G401 (cell line): Measurements from ENCODE around the gene HDGFL2. TPM values are rescaled to one million over a fixed set of nuclear protein-coding genes. Genes with fewer than 3 reads are reported as not detected.

Experiments
- DNase-seq: peaks from one replicate; pipeline ENCODE4 v3.0.0-alpha.2; 2015; ENCODE audit warnings: low spot score
- in situ Hi-C: cut with HindIII; loops from 2 replicates; pipeline ENCODE4 v1.10.0; 2016; ENCODE audit warnings: low sequenced_read_pairs, mixed read lengths
- total RNA-seq: library from RNA; depleted of rRNA; stranded (reverse); fragments of >200 nt; shearing (Covaris generic); gene quantifications from 2 replicates; pipeline ENCODE4 v1.2.3, GENCODE V29; 2014

Gene HDGFL2
- total RNA-seq, 1 experiment from 2014 or later = 106 TPM

DNA sequence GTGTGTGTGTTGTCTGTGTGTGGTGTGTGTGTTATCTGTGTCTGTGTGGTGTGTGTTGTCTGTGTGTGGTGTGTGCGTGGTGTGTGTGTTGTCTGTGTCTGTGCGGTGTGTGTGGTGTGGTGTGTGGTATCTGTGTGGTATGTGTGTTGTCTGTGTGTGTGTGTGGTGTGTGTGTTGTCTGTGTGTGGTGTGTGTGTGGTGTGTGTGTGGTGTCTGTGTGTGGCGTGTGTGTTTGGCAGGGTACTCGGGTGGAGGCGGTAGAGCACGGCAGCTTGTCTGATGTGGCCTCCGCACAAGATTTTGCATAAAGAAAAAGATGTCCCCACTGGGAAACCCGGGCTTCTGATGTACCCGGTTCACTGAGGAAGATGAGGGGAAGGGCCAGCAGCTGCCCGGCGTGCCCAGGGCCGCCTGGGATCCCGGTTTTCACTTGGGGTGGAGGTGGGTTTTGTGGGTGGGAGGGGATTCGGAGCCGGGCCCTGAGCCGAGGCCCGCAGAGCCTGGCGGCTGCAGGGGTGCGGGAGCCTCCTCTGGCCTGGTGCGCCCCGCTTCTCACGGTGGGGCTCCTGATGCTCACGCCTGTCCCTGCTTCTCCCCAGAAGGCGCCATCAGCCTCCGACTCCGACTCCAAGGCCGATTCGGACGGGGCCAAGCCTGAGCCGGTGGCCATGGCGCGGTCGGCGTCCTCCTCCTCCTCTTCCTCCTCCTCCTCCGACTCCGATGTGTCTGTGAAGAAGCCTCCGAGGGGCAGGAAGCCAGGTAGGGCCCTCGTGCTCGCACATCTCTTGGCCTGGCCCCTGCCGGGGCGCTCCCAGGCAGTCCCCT, 21.2 kb downstream of the HDGFL2 start:
- DNase-seq = no peak
- in situ Hi-C loops = no loop called here

GRCh38 chr19:4493929-4494690, 22.0 kb downstream of the HDGFL2 start:
- DNase-seq = no peak

GRCh38 chr19:4494691-4495064, 22.6 kb downstream of the HDGFL2 start:
- in situ Hi-C loops = no loop called here

More at GRCh38 chr19:4493929-4494690, 22.0 kb downstream of the HDGFL2 start:
- in situ Hi-C loops = no loop called here

GRCh38 chr19:4495471-4495870, 23.4 kb downstream of the HDGFL2 start:
- in situ Hi-C loops = no loop called here
- no peak for DNase-seq

More at GRCh38 chr19:4494691-4495064, 22.6 kb downstream of the HDGFL2 start:
- no peak for DNase-seq

GRCh38 chr19:4496304-4496703, 24.2 kb downstream of the HDGFL2 start:
- no peak for DNase-seq
- in situ Hi-C loops = no loop called here

DNA sequence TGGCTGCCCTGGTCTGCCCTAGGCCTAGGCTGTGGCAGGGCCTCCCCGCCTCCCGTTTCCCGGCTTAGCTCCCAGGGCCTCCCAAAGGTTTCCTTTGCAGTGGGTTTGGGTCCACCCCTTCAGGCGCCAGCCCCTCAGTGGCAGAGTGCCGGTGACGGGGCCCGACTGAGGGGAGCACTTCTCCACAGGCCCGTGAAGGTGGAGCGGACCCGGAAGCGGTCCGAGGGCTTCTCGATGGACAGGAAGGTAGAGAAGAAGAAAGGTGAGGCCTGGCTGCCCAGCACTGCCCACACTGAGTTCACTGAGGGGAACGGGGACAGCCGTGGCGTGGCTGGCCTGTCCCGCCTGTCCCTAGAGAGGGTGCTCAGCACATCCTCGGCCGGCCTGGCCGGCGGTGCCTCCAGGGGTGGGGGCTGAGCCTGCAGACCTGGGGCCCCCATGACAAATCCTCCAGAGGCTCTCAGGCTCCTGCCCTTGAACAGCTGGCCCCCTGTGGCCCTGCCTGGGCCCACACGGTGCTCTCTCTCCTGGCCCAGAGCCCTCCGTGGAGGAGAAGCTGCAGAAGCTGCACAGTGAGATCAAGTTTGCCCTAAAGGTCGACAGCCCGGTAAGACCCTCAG, 25.8 kb downstream of the HDGFL2 start:
- in situ Hi-C loops = no loop called here
- no peak for DNase-seq

- no peak for DNase-seq
- in situ Hi-C loops = no loop called here
Measured at GRCh38 chr19:4498694-4499093, 26.6 kb downstream of the HDGFL2 start.

DNA sequence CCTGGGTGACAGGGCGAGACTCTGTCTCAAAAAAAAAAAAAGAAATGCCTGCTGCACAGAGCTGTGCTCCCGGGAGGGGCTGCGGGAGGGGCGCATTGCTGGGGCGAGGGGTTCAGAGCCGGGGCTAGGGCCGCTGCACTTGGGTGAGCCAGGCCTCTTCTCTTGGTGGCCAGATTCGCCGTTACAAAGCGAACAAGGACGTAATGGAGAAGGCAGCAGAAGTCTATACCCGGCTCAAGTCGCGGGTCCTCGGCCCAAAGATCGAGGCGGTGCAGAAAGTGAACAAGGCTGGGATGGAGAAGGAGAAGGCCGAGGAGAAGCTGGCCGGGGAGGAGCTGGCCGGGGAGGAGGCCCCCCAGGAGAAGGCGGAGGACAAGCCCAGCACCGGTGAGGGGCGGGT, 27.2 kb downstream of the HDGFL2 start:
- DNase-seq = no peak
- in situ Hi-C loops = no loop called here

GRCh38 chr19:4499855-4500254, 27.8 kb downstream of the HDGFL2 start:
- DNase-seq = no peak
- in situ Hi-C loops = no loop called here

DNA sequence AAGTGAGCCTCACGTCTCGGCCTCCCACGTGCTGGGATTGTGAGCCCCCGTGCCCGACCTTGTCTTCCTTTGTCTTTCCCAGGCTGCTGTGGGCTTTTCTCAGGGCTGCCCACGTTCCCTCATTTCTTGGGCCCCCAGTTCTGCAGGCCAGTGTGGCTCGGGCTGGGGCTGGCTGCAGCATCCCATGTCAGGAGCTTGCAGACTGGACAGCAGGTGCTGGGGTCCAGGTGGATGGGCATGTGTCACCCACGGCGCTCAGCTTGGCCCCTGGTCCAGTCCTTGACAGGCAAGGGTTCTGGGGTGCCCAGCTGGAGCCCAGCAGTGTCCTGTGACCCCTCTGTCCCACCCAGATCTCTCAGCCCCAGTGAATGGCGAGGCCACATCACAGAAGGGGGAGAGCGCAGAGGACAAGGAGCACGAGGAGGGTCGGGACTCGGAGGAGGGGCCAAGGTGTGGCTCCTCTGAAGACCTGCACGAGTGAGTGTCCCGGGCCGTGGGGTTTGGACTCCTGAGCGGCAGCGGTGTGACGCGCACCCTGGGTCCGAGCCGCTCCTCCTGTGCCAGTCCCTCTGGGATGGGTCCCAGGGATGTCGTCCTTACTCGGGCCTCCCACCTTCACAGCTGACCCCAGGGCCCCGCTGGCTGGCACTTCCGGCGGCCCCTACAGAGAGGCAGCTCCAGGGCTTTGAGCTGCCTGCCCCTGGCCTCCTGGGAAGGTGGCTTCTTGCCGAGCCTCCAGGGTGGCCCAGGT, 28.9 kb downstream of the HDGFL2 start:
- no peak for DNase-seq
- in situ Hi-C loops = no loop called here

GRCh38 chr19:4501691-4502090, 29.6 kb downstream of the HDGFL2 start:
- DNase-seq = no peak
- in situ Hi-C loops = no loop called here

DNA sequence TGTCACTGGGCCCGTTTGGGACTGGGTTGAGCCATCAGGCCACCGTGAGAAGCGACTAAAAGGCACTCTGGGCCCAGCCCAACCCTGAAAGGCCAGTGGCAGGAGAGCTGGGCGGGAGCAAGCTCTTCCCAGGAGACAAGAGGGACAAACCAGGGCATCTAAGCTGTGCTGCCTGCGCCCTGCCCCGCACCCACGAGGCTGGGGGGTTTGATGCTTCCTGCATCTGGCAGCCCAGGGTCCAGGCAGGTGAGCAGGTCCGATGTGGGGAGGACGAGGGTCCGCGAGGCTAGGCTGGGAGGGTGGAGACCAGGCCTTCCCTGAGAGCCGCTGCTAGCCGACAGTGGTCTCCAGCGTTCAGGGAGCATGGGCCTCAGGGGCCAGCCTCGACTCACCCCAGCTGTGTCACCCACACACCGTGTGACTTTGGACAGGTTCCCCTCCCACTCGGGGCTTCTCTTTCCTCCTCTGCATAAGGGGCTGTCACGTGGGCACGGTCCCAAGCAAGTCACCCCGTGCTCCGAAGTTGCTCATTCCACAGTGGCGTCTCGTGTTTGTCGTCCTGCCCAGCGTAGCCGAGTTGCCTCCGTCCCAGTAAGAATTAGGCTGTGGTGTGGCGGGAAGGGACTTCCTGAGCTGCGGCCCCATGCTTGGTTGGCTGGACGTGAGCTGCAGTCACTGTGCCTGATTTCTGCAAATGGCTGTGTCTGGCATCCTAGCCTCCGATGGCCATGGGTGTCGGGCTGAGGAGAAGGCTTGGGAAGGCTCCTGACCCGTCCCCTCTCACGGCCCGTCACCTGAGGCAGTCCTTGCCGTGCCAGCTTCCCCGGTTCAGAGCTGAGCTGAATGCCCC, 30.4 kb downstream of the HDGFL2 start:
- in situ Hi-C loops = no loop called here
- no peak for DNase-seq

DNA sequence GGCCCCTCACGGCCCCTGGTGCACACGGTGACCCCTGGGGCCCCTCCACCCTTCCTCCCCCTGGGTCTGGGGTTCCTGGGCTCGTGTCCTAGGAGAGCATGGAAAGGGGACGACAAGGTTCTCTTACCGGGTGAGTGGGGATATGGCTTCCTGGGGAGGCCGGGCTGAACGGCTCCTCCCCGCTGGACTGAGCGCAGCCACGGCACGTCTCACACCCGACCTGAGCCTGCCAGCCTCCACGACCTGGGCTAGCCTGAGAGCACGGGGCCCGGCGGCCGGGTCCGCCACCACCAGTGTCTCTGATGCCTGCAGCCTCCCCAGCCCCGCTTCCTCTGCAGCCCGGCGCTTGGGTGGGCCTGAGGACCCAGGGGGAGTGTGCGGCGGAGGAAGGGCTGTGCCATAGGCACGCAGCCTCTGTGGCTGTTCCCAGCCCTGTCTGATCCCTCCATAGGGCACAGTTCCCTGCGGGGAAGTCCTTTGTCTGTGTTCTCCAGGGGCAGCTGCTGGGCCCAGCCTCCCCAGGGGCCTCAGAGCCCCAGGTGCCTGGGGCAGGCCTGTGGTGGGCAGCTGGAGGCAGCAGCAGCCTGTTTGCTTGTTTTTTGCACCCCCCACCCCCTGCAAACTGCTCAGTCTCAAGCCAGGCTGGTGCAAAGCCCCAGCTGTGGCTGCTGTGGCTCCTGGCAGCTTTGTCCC, 31.2 kb downstream of the HDGFL2 start:
- DNase-seq = no peak
- in situ Hi-C loops = no loop called here

GRCh38 chr19:4503825-4504170, 31.7 kb downstream of the HDGFL2 start:
- no peak for DNase-seq
- in situ Hi-C loops = no loop called here

DNA sequence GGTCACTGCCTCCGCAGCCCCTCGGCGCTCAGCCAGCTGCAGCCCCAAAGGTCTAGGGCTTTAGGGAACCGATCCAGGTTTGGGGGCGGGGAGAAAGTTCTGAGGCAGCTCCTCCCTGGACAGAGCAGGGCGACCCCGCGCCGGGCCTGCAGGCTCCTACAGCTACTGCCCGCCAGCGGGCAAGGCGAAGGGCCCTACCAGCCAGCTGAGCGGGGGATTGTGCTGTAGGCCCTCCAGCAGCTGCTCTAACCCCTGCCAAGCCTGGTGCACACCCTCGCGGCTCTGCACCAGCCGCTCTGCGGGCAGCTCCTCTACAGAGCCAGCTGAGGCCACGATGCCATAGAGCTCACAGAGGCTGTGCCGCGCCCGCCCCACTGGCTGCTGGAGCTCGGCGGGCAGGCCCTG, 32.2 kb downstream of the HDGFL2 start:
- in situ Hi-C loops = no loop called here
- DNase-seq = no peak

DNA sequence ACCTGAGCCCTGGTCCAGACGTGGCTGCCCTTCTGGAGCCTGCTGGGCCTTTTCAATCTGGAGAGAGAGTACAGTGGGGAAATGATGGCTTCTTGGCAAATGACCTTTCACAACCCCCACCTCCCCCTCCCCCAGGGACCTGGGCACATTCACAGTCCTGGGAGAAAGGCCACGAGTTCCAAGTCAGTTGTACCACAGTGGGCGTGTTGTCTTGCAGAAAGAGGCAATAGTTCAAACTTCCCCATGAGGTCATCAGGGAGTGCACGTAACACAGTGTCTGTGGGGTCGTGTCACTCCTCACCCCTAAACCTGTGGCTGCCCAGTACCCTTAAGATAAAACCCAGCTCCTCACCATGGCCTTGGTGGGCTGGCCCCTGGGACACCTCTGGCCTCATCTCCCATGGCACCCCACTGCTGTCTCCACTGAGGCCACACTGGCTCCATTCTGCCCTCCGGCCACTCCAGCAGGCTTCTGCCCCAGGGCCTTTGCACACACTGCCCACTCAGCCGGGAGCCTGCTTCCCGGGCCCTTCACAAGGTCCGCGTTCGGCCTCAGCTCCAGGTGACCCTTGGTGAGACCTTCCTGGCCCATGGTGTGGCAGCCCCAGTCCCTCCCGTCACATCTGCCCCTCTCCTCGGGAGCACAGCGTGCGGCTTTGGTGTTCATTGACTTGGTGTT, 32.9 kb downstream of the HDGFL2 start:
- DNase-seq = no peak
- in situ Hi-C loops = no loop called here

DNA sequence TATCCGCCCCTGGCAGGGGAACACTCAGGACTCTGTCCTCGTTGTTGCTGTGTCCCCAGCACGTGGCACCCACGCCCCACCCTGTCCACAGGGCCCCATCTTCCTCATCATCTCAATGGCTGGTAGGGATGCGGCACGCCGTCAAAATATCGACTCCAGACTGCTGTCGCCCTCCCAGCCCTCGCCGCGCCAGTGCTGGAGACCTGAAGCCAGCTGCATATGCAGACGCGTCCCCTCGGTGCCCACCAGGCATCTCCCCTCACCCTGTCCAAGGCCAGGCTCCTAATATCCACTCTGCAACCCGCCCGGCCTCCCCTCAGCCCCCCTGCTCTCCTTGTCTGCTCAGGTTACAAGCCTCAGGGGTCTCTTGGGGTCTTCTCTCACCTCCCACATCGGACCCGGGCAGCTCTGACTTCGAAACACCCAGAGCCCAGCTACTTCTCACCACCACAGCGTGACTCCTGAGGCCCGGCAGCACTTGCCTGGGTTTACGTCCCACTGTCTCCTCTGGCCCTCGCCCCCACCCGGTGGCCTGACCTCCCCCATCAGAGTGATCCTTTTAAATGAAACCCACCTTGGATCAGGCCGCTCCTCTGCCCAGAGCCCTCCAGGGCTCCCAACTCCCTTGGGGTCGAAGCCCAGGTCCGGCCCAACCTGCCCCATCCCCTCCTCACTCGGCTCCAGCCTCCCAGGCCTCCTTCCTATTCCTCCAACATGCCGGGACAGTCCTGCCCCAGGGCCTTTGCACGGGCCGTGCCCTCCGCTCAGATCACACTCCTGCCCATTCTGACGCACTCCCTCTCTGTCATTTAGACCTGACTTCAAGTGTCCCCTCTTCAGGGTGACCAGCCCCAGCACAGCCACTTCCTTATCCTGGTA, 33.7 kb downstream of the HDGFL2 start:
- DNase-seq = no peak
- in situ Hi-C loops = no loop called here
